ENCODE results near the gene GPR158. TPM values are rescaled to one million over a fixed set of nuclear protein-coding genes. Genes with fewer than 3 reads are reported as not detected.

GPR158 gene
- total RNA-seq, 1 experiment from 2014 or later = not detected

DNA sequence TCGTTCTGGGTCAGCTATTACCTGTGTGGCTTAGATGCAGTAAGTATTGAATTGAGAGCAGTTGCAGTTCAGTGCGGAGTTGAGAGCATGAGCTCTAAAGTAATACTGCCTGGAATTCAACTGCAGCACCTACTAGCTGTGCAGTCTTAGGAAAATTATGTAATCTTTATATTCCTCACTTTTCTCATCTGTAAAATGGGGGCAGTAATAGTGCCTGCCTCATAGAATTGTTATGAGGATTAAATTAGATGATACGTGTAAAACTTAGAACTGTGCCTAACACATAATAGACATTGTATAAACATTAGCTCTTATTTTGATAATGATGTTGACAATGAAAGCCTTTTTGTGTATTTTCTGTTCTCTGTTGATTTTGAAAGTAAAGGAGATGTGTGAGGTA is 330.0 kb downstream of the GPR158 start:
- Histone ChIP-seq H3K27ac (ENCODE audit: low read length) (no peak overlapping the region), H3K9ac (ENCODE audit: low read length) (no peak overlapping the region), H3K79me2 (ENCODE audit: low read length) (no peaks in the 10 kb centered on the region), H3K9me2 (replicated peaks; ENCODE audit: low read length) (no peaks in the 10 kb centered on the region), H3K4me1 (ENCODE audit: insufficient read depth, low read length) (no peaks in the 10 kb centered on the region), H3K36me3 (ENCODE audit: low read depth, low read length) (no peaks in the 10 kb centered on the region), H3F3A (ENCODE audit: low read length, unreplicated experiment) (no peaks in the 10 kb centered on the region), H3K9me3 (ENCODE audit: low read length) (no peaks in the 10 kb centered on the region), H3K4me2 (ENCODE audit: low read length) (no peak overlapping the region), H4K20me1 (ENCODE audit: low read length) (no peaks in the 10 kb centered on the region), H2AFZ (ENCODE audit: low read length) (no peak overlapping the region), H3K27me3 (ENCODE audit: low read length) (peaks cover 9% of the 10 kb centered on the region; the same call in 1 of the 2 replicates), H3K4me3 (ENCODE audit: low read length) (no peak overlapping the region)
- BruUV-seq (replicated peaks) = no TSS peak
- ATAC-seq = no peak
- intact Hi-C loops (cut with micrococcal nuclease) = no loop called here
- TF ChIP-seq EZH2phosphoT487 (IDR thresholded peaks at IDR 0.05; ENCODE audit: borderline replicate concordance, low read length) (no peak), EZH2 (IDR thresholded peaks at IDR 0.05; ENCODE audit: low read length, unreplicated experiment) (no peak)
- TF ChIP-seq, protein P1, sequence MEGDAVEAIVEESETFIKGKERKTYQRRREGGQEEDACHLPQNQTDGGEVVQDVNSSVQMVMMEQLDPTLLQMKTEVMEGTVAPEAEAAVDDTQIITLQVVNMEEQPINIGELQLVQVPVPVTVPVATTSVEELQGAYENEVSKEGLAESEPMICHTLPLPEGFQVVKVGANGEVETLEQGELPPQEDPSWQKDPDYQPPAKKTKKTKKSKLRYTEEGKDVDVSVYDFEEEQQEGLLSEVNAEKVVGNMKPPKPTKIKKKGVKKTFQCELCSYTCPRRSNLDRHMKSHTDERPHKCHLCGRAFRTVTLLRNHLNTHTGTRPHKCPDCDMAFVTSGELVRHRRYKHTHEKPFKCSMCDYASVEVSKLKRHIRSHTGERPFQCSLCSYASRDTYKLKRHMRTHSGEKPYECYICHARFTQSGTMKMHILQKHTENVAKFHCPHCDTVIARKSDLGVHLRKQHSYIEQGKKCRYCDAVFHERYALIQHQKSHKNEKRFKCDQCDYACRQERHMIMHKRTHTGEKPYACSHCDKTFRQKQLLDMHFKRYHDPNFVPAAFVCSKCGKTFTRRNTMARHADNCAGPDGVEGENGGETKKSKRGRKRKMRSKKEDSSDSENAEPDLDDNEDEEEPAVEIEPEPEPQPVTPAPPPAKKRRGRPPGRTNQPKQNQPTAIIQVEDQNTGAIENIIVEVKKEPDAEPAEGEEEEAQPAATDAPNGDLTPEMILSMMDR (conservative IDR thresholded peaks at IDR 0.05; ENCODE audit: low read depth, low read length) = no peak
- CTCF ChIA-PET = no interaction called here
- POLR2A ChIA-PET (ENCODE audit: unreplicated experiment) = no interaction called here
- DNase-seq = no peak

DNA sequence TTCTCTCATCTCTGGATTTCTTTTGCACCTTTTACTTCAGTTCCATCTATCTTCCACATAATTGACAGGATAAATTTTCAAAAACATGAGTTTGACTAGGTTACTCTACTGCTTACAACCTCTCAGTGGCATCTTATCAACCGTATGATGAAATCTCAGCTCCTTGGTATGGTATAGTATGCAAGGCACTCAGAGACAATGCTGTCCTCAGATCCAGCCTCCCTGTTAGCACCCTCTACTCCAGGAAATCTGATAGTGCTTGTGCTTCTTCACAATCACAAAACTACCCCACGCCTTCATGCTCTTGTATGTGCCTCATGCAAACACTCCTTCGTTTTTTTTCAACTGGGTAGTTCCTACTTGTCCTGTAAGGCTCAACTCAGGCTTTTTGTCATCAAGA is 330.7 kb downstream of the GPR158 start:
- CTCF ChIA-PET = no interaction called here
- no peak for DNase-seq
- peaks cover 5% of the 10 kb centered on the region; the same call in 1 of the 2 replicates for H3K27me3 ChIP-seq (ENCODE audit: low read length)
- H3K4me2 ChIP-seq (ENCODE audit: low read length) = no peak overlapping the region
- ATAC-seq = no peak
- no peaks in the 10 kb centered on the region for H3K36me3 ChIP-seq (ENCODE audit: low read depth, low read length)
- no peak overlapping the region for H2AFZ ChIP-seq (ENCODE audit: low read length)
- H3K9me2 ChIP-seq (replicated peaks; ENCODE audit: low read length) = no peaks in the 10 kb centered on the region
- H3K9ac ChIP-seq (ENCODE audit: low read length) = no peak overlapping the region
- BruUV-seq (replicated peaks) = no TSS peak
- TF ChIP-seq, protein P1 (conservative IDR thresholded peaks at IDR 0.05; ENCODE audit: low read depth, low read length) = no peak
- TF ChIP-seq EZH2phosphoT487 (IDR thresholded peaks at IDR 0.05; ENCODE audit: borderline replicate concordance, low read length) = no peak
- TF ChIP-seq EZH2 (IDR thresholded peaks at IDR 0.05; ENCODE audit: low read length, unreplicated experiment) = no peak
- H3F3A ChIP-seq (ENCODE audit: low read length, unreplicated experiment) = no peaks in the 10 kb centered on the region
- no peaks in the 10 kb centered on the region for H4K20me1 ChIP-seq (ENCODE audit: low read length)
- H3K4me3 ChIP-seq (ENCODE audit: low read length) = no peak overlapping the region
- no peak overlapping the region for H3K27ac ChIP-seq (ENCODE audit: low read length)
- no peaks in the 10 kb centered on the region for H3K9me3 ChIP-seq (ENCODE audit: low read length)
- POLR2A ChIA-PET (ENCODE audit: unreplicated experiment) = no interaction called here
- H3K79me2 ChIP-seq (ENCODE audit: low read length) = no peaks in the 10 kb centered on the region
- H3K4me1 ChIP-seq (ENCODE audit: insufficient read depth, low read length) = no peaks in the 10 kb centered on the region
- intact Hi-C loops (cut with micrococcal nuclease) = no loop called here

DNA sequence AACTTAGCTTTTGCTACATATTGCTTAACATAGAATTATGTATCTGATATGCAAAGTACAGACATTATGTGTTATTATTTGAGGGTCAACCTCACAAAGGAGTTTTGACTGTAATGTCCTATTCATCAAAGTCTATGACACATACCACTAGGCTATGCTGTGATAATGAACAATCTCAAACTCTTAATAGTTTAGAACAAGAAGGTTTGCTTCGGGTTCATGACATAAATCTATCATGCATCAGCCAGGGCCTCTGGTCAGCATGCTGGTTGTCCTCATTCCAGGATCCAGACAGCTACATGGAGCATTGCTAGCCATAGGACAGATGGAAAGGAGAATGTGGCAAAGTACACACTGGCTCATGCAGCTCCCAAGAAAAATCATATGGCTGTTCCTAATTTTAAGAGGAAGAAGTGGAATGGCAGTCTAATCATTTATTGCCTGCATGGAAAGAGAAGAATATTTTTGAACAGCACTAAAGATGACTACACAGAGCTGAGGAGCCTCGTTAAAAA is 332.1 kb downstream of the GPR158 start:
- intact Hi-C loops (cut with micrococcal nuclease) = no loop called here
- no peaks in the 10 kb centered on the region for H3K79me2 ChIP-seq (ENCODE audit: low read length)
- H3K9me3 ChIP-seq (ENCODE audit: low read length) = no peaks in the 10 kb centered on the region
- no peaks in the 10 kb centered on the region for H3K4me1 ChIP-seq (ENCODE audit: insufficient read depth, low read length)
- TF ChIP-seq, protein P1 (conservative IDR thresholded peaks at IDR 0.05; ENCODE audit: low read depth, low read length) = no peak
- no peak for TF ChIP-seq EZH2 (IDR thresholded peaks at IDR 0.05; ENCODE audit: low read length, unreplicated experiment)
- no peak for TF ChIP-seq EZH2phosphoT487 (IDR thresholded peaks at IDR 0.05; ENCODE audit: borderline replicate concordance, low read length)
- no peak overlapping the region for H3K9ac ChIP-seq (ENCODE audit: low read length)
- H3K9me2 ChIP-seq (replicated peaks; ENCODE audit: low read length) = no peaks in the 10 kb centered on the region
- no peaks in the 10 kb centered on the region for H3F3A ChIP-seq (ENCODE audit: low read length, unreplicated experiment)
- no peak overlapping the region for H3K4me2 ChIP-seq (ENCODE audit: low read length)
- DNase-seq = no peak
- ChIA-PET CTCF (no interaction called here), POLR2A (ENCODE audit: unreplicated experiment) (no interaction called here)
- no peaks in the 10 kb centered on the region for H3K27me3 ChIP-seq (ENCODE audit: low read length)
- H2AFZ ChIP-seq (ENCODE audit: low read length) = no peak overlapping the region
- H3K36me3 ChIP-seq (ENCODE audit: low read depth, low read length) = no peaks in the 10 kb centered on the region
- ATAC-seq = no peak
- H4K20me1 ChIP-seq (ENCODE audit: low read length) = no peaks in the 10 kb centered on the region
- H3K27ac ChIP-seq (ENCODE audit: low read length) = no peak overlapping the region
- BruUV-seq (replicated peaks) = no TSS peak
- no peak overlapping the region for H3K4me3 ChIP-seq (ENCODE audit: low read length)

All from PC-3 (cell line).